Measurements from ENCODE around the gene ARMC7. TPM values are rescaled to one million over a fixed set of nuclear protein-coding genes. Genes with fewer than 3 reads are reported as not detected.

Gene ARMC7
- total and polyA plus RNA-seq, 2 of the 13 experiments (the other 11 are each of a cell fraction or from before 2014, with no cell fraction given), result 3.9 to 4.2 TPM

GRCh38 chr17:75088465-75089417 lies 21.0 kb upstream of the ARMC7 start (continued):
- TF ChIP-seq HOMEZ (CRISPR knock-in tag; IDR thresholded peaks at IDR 0.05; ENCODE audit: low read depth) (no peak; the same call in 1 of the 2 replicates), ZNF335 (CRISPR knock-in tag; IDR thresholded peaks at IDR 0.05) (no peak), HOXA3 (CRISPR knock-in tag; IDR thresholded peaks at IDR 0.05) (peak; percentile 46; the same call in 1 of the 2 replicates), NR2F2 (IDR thresholded peaks at IDR 0.05; ENCODE audit: borderline replicate concordance, low read depth) (no peak), ZNF503 (CRISPR knock-in tag; IDR thresholded peaks at IDR 0.05) (0 out of 2 replicates have a peak, but pooled peaks have one; percentile 34), CEBPG (CRISPR knock-in tag; IDR thresholded peaks at IDR 0.05) (0 out of 2 replicates have a peak, but pooled peaks have one; percentile 12), ZNF253 (CRISPR knock-in tag; IDR thresholded peaks at IDR 0.05; ENCODE audit: borderline replicate concordance) (0 out of 2 replicates have a peak, but pooled peaks have one; percentile 6), NR2F1 (CRISPR knock-in tag; IDR thresholded peaks at IDR 0.05) (peak in 1 of 2 experiments; percentile 73; a peak in 2 of 4 replicates), ZNF484 (CRISPR knock-in tag; IDR thresholded peaks at IDR 0.05; ENCODE audit: borderline replicate concordance, low read depth) (no peak), ZNF609 (CRISPR knock-in tag; IDR thresholded peaks at IDR 0.05; ENCODE audit: borderline replicate concordance) (peak; percentile 32; the same call in 1 of the 2 replicates)
- TF ChIP-seq, protein P1, sequence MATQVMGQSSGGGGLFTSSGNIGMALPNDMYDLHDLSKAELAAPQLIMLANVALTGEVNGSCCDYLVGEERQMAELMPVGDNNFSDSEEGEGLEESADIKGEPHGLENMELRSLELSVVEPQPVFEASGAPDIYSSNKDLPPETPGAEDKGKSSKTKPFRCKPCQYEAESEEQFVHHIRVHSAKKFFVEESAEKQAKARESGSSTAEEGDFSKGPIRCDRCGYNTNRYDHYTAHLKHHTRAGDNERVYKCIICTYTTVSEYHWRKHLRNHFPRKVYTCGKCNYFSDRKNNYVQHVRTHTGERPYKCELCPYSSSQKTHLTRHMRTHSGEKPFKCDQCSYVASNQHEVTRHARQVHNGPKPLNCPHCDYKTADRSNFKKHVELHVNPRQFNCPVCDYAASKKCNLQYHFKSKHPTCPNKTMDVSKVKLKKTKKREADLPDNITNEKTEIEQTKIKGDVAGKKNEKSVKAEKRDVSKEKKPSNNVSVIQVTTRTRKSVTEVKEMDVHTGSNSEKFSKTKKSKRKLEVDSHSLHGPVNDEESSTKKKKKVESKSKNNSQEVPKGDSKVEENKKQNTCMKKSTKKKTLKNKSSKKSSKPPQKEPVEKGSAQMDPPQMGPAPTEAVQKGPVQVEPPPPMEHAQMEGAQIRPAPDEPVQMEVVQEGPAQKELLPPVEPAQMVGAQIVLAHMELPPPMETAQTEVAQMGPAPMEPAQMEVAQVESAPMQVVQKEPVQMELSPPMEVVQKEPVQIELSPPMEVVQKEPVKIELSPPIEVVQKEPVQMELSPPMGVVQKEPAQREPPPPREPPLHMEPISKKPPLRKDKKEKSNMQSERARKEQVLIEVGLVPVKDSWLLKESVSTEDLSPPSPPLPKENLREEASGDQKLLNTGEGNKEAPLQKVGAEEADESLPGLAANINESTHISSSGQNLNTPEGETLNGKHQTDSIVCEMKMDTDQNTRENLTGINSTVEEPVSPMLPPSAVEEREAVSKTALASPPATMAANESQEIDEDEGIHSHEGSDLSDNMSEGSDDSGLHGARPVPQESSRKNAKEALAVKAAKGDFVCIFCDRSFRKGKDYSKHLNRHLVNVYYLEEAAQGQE (IDR thresholded peaks at IDR 0.05; ENCODE audit: borderline replicate concordance in 1 of 2, low read depth in 1 of 2, low read length in 2 of 2), result no peak
- TF ChIP-seq, protein P2, sequence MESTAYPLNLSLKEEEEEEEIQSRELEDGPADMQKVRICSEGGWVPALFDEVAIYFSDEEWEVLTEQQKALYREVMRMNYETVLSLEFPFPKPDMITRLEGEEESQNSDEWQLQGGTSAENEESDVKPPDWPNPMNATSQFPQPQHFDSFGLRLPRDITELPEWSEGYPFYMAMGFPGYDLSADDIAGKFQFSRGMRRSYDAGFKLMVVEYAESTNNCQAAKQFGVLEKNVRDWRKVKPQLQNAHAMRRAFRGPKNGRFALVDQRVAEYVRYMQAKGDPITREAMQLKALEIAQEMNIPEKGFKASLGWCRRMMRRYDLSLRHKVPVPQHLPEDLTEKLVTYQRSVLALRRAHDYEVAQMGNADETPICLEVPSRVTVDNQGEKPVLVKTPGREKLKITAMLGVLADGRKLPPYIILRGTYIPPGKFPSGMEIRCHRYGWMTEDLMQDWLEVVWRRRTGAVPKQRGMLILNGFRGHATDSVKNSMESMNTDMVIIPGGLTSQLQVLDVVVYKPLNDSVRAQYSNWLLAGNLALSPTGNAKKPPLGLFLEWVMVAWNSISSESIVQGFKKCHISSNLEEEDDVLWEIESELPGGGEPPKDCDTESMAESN (CRISPR knock-in tag; conservative IDR thresholded peaks at IDR 0.05), result 0 out of 2 replicates have a peak, but pooled peaks have one; percentile 17
